Natural killer cell (primary cell): ENCODE results near the gene EXOC6B. TPM values are rescaled to one million over a fixed set of nuclear protein-coding genes. Genes with fewer than 3 reads are reported as not detected.

Experiments
- ATAC-seq, 3 donors: fragments of 150-1000 bp in 2 of 3; fragments of 200-7000 bp in 1 of 3; cut with Tn5 transposase; 1 replicate in 1 of 3; 2 replicates in 2 of 3; pipeline ENCODE4 v1.10.0; 2021; ENCODE audit warnings: mild to moderate bottlenecking in 2 of 3, moderate library complexity in 2 of 3
- DNase-seq, 2 donors: peaks; one replicate each; pipeline versions ENCODE4 v3.0.0 to v3.0.0-alpha.2; 2013 to 2021; ENCODE audit warnings: mixed read lengths in 1 of 2
- H3K27ac ChIP-seq: one replicate; pipeline ENCODE4 v1.5.1; 2013; ENCODE audit warnings: mild to moderate bottlenecking, low read length
- H3K27me3 ChIP-seq: one replicate; pipeline ENCODE4 v1.6.1; 2013; ENCODE audit warnings: low read length; ENCODE audit not compliant: control insufficient read depth, insufficient read depth
- H3K36me3 ChIP-seq: one replicate; pipeline ENCODE4 v1.6.1; 2013; ENCODE audit warnings: low read length; ENCODE audit not compliant: control insufficient read depth, insufficient read depth
- H3K4me1 ChIP-seq: one replicate; pipeline ENCODE4 v1.6.1; 2013; ENCODE audit warnings: low read length; ENCODE audit not compliant: control insufficient read depth, insufficient read depth
- H3K4me3 ChIP-seq: one replicate; pipeline ENCODE4 v1.5.1; 2013; ENCODE audit warnings: low read length
- H3K9me3 ChIP-seq: one replicate; pipeline ENCODE4 v1.6.1; 2013; ENCODE audit warnings: low read length; ENCODE audit not compliant: control insufficient read depth, insufficient read depth
- H3K27ac Mint-ChIP-seq, 2 donors: one replicate each; pipeline ENCODE4 v1.8.0; 2022; ENCODE audit warnings: mild to moderate bottlenecking in 2 of 2, mixed read lengths in 2 of 2, moderate library complexity in 1 of 2
- H3K27me3 Mint-ChIP-seq, 2 donors: one replicate each; pipeline ENCODE4 v1.8.0; 2022; ENCODE audit warnings: low read depth in 2 of 2, mixed read lengths in 2 of 2
- H3K36me3 Mint-ChIP-seq: one replicate; pipeline ENCODE4 v1.8.0; 2022; ENCODE audit warnings: mixed read lengths
- H3K4me1 Mint-ChIP-seq, 2 donors: one replicate each; pipeline ENCODE4 v1.8.0; 2022; ENCODE audit warnings: mixed read lengths in 2 of 2
- H3K4me3 Mint-ChIP-seq: one replicate; pipeline ENCODE4 v1.8.0; 2022; ENCODE audit warnings: mild to moderate bottlenecking, moderate library complexity, mixed read lengths
- H3K9me3 Mint-ChIP-seq, 2 donors: one replicate each; pipeline ENCODE4 v1.8.0; 2022; ENCODE audit warnings: mixed read lengths in 2 of 2
- WGBS: methylation state at CpG from one replicate; pipeline ENCODE4 v1.1.7; 2013; ENCODE audit warnings: missing lambda C conversion rate; ENCODE audit not compliant: insufficient coverage; 5-methylcytosine and 5-hydroxymethylcytosine counted together
- intact Hi-C: fragments of 100-400 bp; cut with micrococcal nuclease; formaldehyde crosslinking; loops from one replicate; pipeline ENCODE4 v1.14.2; 2022
- total RNA-seq, 4 donors: library from RNA; stranded (reverse); fragments of 120-200 nt in 1 of 4; gene quantifications; one replicate each; pipeline versions ENCODE4 v1.2.3 to v1.2.4, GENCODE V29; 2013 to 2022
- TF ChIP-seq, protein P1 (sequence below): fragments of 200-600 bp; IDR thresholded peaks from one replicate; pipeline ENCODE4 v1.8.0; 2022; ENCODE audit warnings: antibody characterized with exemption

EXOC6B gene
- total RNA-seq, 3 donors from 2014 or later (not counting 1 experiment from before 2014, with no cell fraction given): 16.6 to 17.2 (median 17.1) TPM

GRCh38 chr2:72139874-72140620, 685.8 kb downstream of the EXOC6B start:
- no peaks in the 10 kb centered on the region for H3K36me3 Mint-ChIP-seq
- WGBS: 84% methylated on average over 14 of the region's 14 CpGs

DNA sequence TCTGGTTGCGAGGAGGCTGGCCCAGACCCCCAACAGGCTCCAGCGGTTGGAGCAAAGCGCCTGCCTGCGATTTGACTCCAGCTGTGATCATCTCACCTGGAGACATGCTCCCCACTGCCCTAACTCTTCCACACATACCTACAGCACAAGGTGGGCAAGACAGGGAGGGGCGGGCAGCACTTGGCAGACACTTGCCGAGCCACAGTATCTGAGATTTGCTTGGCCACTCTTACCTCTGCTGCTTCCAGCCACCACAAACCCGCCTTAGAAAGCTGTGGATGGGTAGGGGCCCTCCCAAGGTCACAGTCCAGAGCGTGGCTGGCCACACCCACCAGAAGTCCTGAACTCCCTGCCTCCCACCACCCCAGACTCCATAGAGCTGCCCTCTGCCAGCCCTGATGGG, 686.4 kb downstream of the EXOC6B start:
- H3K9me3 Mint-ChIP-seq: no peaks in the 10 kb centered on the region
- H3K4me1 Mint-ChIP-seq: peaks cover 0 to 4% of the 10 kb centered on the region in 2 donors
- TF ChIP-seq, protein P1, sequence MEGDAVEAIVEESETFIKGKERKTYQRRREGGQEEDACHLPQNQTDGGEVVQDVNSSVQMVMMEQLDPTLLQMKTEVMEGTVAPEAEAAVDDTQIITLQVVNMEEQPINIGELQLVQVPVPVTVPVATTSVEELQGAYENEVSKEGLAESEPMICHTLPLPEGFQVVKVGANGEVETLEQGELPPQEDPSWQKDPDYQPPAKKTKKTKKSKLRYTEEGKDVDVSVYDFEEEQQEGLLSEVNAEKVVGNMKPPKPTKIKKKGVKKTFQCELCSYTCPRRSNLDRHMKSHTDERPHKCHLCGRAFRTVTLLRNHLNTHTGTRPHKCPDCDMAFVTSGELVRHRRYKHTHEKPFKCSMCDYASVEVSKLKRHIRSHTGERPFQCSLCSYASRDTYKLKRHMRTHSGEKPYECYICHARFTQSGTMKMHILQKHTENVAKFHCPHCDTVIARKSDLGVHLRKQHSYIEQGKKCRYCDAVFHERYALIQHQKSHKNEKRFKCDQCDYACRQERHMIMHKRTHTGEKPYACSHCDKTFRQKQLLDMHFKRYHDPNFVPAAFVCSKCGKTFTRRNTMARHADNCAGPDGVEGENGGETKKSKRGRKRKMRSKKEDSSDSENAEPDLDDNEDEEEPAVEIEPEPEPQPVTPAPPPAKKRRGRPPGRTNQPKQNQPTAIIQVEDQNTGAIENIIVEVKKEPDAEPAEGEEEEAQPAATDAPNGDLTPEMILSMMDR: no peak
- 86% methylated on average over 8 of the region's 8 CpGs for WGBS
- H3K27me3 ChIP-seq: peaks cover 8% of the 10 kb centered on the region
- H3K27ac Mint-ChIP-seq: no peak overlapping the region
- peaks cover 12 to 15% of the 10 kb centered on the region in 2 donors for H3K27me3 Mint-ChIP-seq
- H3K27ac ChIP-seq: no peak overlapping the region
- H3K4me3 Mint-ChIP-seq: no peak overlapping the region
- H3K9me3 ChIP-seq: no peaks in the 10 kb centered on the region
- intact Hi-C loops: loop anchor here (5.0 kb wide), 1 partner anchor 592 kb away; no protein-coding TSS in a partner anchor
- no peaks in the 10 kb centered on the region for H3K36me3 ChIP-seq
- no peak overlapping the region for H3K4me3 ChIP-seq
- DNase-seq (no peak), ATAC-seq (no peak)
- no peaks in the 10 kb centered on the region for H3K36me3 Mint-ChIP-seq
- H3K4me1 ChIP-seq: peaks cover 13% of the 10 kb centered on the region

More at GRCh38 chr2:72139874-72140620, 685.8 kb downstream of the EXOC6B start:
- no peaks in the 10 kb centered on the region for H3K36me3 ChIP-seq
- peaks cover 9% of the 10 kb centered on the region for H3K27me3 ChIP-seq
- no peaks in the 10 kb centered on the region for H3K9me3 ChIP-seq
- H3K27ac ChIP-seq: no peak overlapping the region
- peaks cover under 1 to 6% of the 10 kb centered on the region in 2 donors for H3K4me1 Mint-ChIP-seq
- no peak overlapping the region for H3K4me3 Mint-ChIP-seq
- no peak for ATAC-seq
- peaks cover 12 to 15% of the 10 kb centered on the region in 2 donors for H3K27me3 Mint-ChIP-seq
- no peaks in the 10 kb centered on the region for H3K9me3 Mint-ChIP-seq
- intact Hi-C loops: loop anchor here (5.0 kb wide), 1 partner anchor 593 kb away; no protein-coding TSS in a partner anchor
- no peak overlapping the region for H3K27ac Mint-ChIP-seq
- no peak overlapping the region for H3K4me3 ChIP-seq
- peak in 1 of 2 donors; percentile 10 for DNase-seq
- TF ChIP-seq, protein P1: no peak
- H3K4me1 ChIP-seq: peaks cover 18% of the 10 kb centered on the region

GRCh38 chr2:72138921-72139381, 686.9 kb downstream of the EXOC6B start:
- H3K9me3 Mint-ChIP-seq: no peaks in the 10 kb centered on the region
- peaks cover 0 to 4% of the 10 kb centered on the region in 2 donors for H3K4me1 Mint-ChIP-seq
- no peaks in the 10 kb centered on the region for H3K9me3 ChIP-seq
- no peak overlapping the region for H3K27ac Mint-ChIP-seq
- peaks cover 5% of the 10 kb centered on the region for H3K27me3 ChIP-seq
- no peak for ATAC-seq
- H3K36me3 ChIP-seq: no peaks in the 10 kb centered on the region
- DNase-seq: no peak
- intact Hi-C loops: loop anchor here (5.0 kb wide), 1 partner anchor 592 kb away; no protein-coding TSS in a partner anchor
- H3K4me3 Mint-ChIP-seq: no peak overlapping the region
- H3K4me1 ChIP-seq: peaks cover 9% of the 10 kb centered on the region
- H3K27ac ChIP-seq: no peak overlapping the region
- no peaks in the 10 kb centered on the region for H3K36me3 Mint-ChIP-seq
- TF ChIP-seq, protein P1: no peak
- no peak overlapping the region for H3K4me3 ChIP-seq
- 88% methylated on average over 14 of the region's 14 CpGs for WGBS
- peaks cover 11 to 12% of the 10 kb centered on the region in 2 donors for H3K27me3 Mint-ChIP-seq
